HepG2 (cell line): ENCODE measurements around the gene TTC17. TPM values are rescaled to one million over a fixed set of nuclear protein-coding genes. Genes with fewer than 3 reads are reported as not detected.
A peak's percentile ranks its signal among the peaks of the same experiment; 100 is the strongest.

ENCODE experiments used
- CC2D1A ChIP-seq: sonication (generic); formaldehyde crosslinking; IDR thresholded peaks from 2 replicates; pipeline ENCODE4 v1.8.1; 2023; ENCODE audit warnings: mild to moderate bottlenecking, missing genetic modification reagents
- GLI4 ChIP-seq: sonication (generic); formaldehyde crosslinking; IDR thresholded peaks from 2 replicates; pipeline ENCODE4 v1.5.1; 2020; ENCODE audit warnings: missing genetic modification reagents, mild to moderate bottlenecking, moderate library complexity, borderline replicate concordance
- THAP8 ChIP-seq: sonication (generic); formaldehyde crosslinking; IDR thresholded peaks from 2 replicates; pipeline ENCODE4 v1.5.1; 2020; ENCODE audit warnings: missing genetic modification reagents, mild to moderate bottlenecking, borderline replicate concordance
- ZNF317 ChIP-seq: sonication (generic); formaldehyde crosslinking; IDR thresholded peaks from 2 replicates; pipeline ENCODE4 v1.5.0; 2020; ENCODE audit warnings: mild to moderate bottlenecking, missing genetic modification reagents
- ZNF337 ChIP-seq: sonication (generic); formaldehyde crosslinking; IDR thresholded peaks from 2 replicates; pipeline ENCODE4 v1.5.1; 2020; ENCODE audit warnings: missing genetic modification reagents, low read depth, mild to moderate bottlenecking, borderline replicate concordance
- ZNF547 ChIP-seq: sonication (generic); formaldehyde crosslinking; IDR thresholded peaks from 2 replicates; pipeline ENCODE4 v1.5.1; 2020; ENCODE audit warnings: mild to moderate bottlenecking, missing genetic modification reagents
- ZNF564 ChIP-seq: sonication (generic); formaldehyde crosslinking; IDR thresholded peaks from 2 replicates; pipeline ENCODE4 v1.8.1; 2023; ENCODE audit warnings: mild to moderate bottlenecking, missing genetic modification reagents
- ZNF589 ChIP-seq: sonication (generic); formaldehyde crosslinking; conservative IDR thresholded peaks from 2 replicates; pipeline ENCODE4 v1.8.0; 2022; ENCODE audit warnings: mild to moderate bottlenecking, moderate library complexity, missing genetic modification reagents
- ZNF678 ChIP-seq: sonication (generic); formaldehyde crosslinking; IDR thresholded peaks from 2 replicates; pipeline ENCODE4 v1.4.0; 2020; ENCODE audit warnings: mild to moderate bottlenecking, missing genetic modification reagents
- ZNF687 ChIP-seq: sonication (generic); formaldehyde crosslinking; IDR thresholded peaks from 2 replicates; pipeline ENCODE4 v1.5.1; 2020; ENCODE audit warnings: mild to moderate bottlenecking, missing genetic modification reagents, moderate library complexity
- ZSCAN22 ChIP-seq: sonication (generic); formaldehyde crosslinking; IDR thresholded peaks from 2 replicates; pipeline ENCODE4 v1.4.0; 2020; ENCODE audit warnings: mild to moderate bottlenecking, missing genetic modification reagents
- polyA plus RNA-seq, 8 experiments: library from polyadenylated mRNA; depleted of rRNA in 3 of 8; stranded (reverse) in 7 of 8; unstranded in 1 of 8; fragments of >200 nt; fragmentation: Illumina TruSeq in 4 of 8; extraction: Trizol in 4 of 8; gene quantifications; 2 replicates each; pipeline versions ENCODE4 v1.2.1 to v1.2.3, GENCODE V29; 2011 to 2016; ENCODE audit warnings: low read depth in 4 of 8, missing spikeins in 1 of 8, mixed read lengths in 1 of 8; ENCODE audit not compliant: insufficient read depth in 1 of 8
- total RNA-seq, 5 experiments: library from RNA; depleted of rRNA; stranded (reverse); fragments of >200 nt; fragmentation: Illumina TruSeq; extraction: Trizol; gene quantifications; 2 replicates each; pipeline ENCODE4 v1.2.3, GENCODE V29; 2016; ENCODE audit warnings: low read depth in 1 of 5
- TF ChIP-seq, protein P1 (sequence below): sonication (generic); formaldehyde crosslinking; IDR thresholded peaks from 2 replicates; pipeline ENCODE4 v1.5.1; 2020; ENCODE audit warnings: missing genetic modification reagents, mild to moderate bottlenecking, borderline replicate concordance

The TTC17 gene
- total and polyA plus RNA-seq, 2 of the 13 experiments (the other 11 are each of a cell fraction or from before 2014, with no cell fraction given), result 55.9 to 99.7 TPM

- no peak for TF ChIP-seq ZNF678 (CRISPR knock-in tag)
- TF ChIP-seq, protein P1, sequence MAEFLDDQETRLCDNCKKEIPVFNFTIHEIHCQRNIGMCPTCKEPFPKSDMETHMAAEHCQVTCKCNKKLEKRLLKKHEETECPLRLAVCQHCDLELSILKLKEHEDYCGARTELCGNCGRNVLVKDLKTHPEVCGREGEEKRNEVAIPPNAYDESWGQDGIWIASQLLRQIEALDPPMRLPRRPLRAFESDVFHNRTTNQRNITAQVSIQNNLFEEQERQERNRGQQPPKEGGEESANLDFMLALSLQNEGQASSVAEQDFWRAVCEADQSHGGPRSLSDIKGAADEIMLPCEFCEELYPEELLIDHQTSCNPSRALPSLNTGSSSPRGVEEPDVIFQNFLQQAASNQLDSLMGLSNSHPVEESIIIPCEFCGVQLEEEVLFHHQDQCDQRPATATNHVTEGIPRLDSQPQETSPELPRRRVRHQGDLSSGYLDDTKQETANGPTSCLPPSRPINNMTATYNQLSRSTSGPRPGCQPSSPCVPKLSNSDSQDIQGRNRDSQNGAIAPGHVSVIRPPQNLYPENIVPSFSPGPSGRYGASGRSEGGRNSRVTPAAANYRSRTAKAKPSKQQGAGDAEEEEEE (CRISPR knock-in tag), result no peak
- 0 out of 2 replicates have a peak, but pooled peaks have one; percentile 1 for TF ChIP-seq THAP8 (CRISPR knock-in tag)
- no peak for TF ChIP-seq ZNF589 (CRISPR knock-in tag)
- TF ChIP-seq ZNF317, result no peak
- TF ChIP-seq ZSCAN22 (CRISPR knock-in tag), result no peak
- peak; percentile 44; the same call in 1 of the 2 replicates for TF ChIP-seq ZNF687 (CRISPR knock-in tag)
- TF ChIP-seq CC2D1A (CRISPR knock-in tag), result no peak
- TF ChIP-seq GLI4 (CRISPR knock-in tag), result 0 out of 2 replicates have a peak, but pooled peaks have one; percentile 11
- TF ChIP-seq ZNF337 (CRISPR knock-in tag), result peak; percentile 73; the same call in 1 of the 2 replicates
- peak; percentile 31; the same call in 1 of the 2 replicates for TF ChIP-seq ZNF547 (CRISPR knock-in tag)
- TF ChIP-seq ZNF564 (CRISPR knock-in tag), result 0 out of 2 replicates have a peak, but pooled peaks have one; percentile 2
These were observed 700 bp downstream of the TTC17 start (continued) for GRCh38 chr11:43359422-43359818.
